Stimulated activated CD4-positive, alpha-beta T cell treated with anti-CD3 and anti-CD28 coated beads, Interleukin-1b, Interleukin-23, amount 100 ng/mL, for 4 hours (primary cell): ENCODE data around the gene INTS7.
"Not testable (repeated sequence)": the region's sequence is repeated elsewhere in the genome, so short reads cannot be mapped to it uniquely, and the experiment has no call there.

Experiments
- DNase-seq, 2 donors: peaks; one replicate each; pipeline ENCODE4 v3.0.0-alpha.2; 2020; ENCODE audit warnings: low read depth in 2 of 2

Gene INTS7

GRCh38 chr1:211978596-211978995 is 56.8 kb downstream of the INTS7 start:
- no peak for DNase-seq

- no peak for DNase-seq
These were observed 60.0 kb downstream of the INTS7 start for GRCh38 chr1:211975152-211975941.

GRCh38 chr1:211973541-211973940 is 61.8 kb downstream of the INTS7 start:
- no peak for DNase-seq

GRCh38 chr1:211968200-211968834 is 67.0 kb downstream of the INTS7 start:
- no peak for DNase-seq

- no peak for DNase-seq
These were observed 67.7 kb downstream of the INTS7 start for GRCh38 chr1:211967704-211968103.

- no peak for DNase-seq
These were observed 70.1 kb downstream of the INTS7 start for GRCh38 chr1:211965108-211965805.

- no peak for DNase-seq
These were observed 75.7 kb downstream of the INTS7 start for GRCh38 chr1:211959680-211960079.

GRCh38 chr1:211959221-211959620 is 76.1 kb downstream of the INTS7 start:
- no peak for DNase-seq

GRCh38 chr1:211954028-211954427 is 81.3 kb downstream of the INTS7 start:
- DNase-seq: not testable (repeated sequence)

- DNase-seq: not testable (repeated sequence)
These were observed 81.8 kb downstream of the INTS7 start for GRCh38 chr1:211953543-211953942.

- no peak for DNase-seq
These were observed 83.1 kb downstream of the INTS7 start for GRCh38 chr1:211952299-211952698.

GRCh38 chr1:211951856-211952255 is 83.5 kb downstream of the INTS7 start:
- DNase-seq: no peak

- DNase-seq: no peak
These were observed 87.0 kb downstream of the INTS7 start for GRCh38 chr1:211948377-211948776.

GRCh38 chr1:211947396-211948295 is 87.7 kb downstream of the INTS7 start:
- DNase-seq: no peak

GRCh38 chr1:211944733-211945500 is 90.4 kb downstream of the INTS7 start:
- no peak for DNase-seq

- DNase-seq: no peak
These were observed 92.8 kb downstream of the INTS7 start for GRCh38 chr1:211942583-211942982.

GRCh38 chr1:211939876-211940468 is 95.4 kb downstream of the INTS7 start:
- peak in 1 of 2 donors; percentile 15 for DNase-seq

- DNase-seq: no peak
These were observed 96.8 kb downstream of the INTS7 start for GRCh38 chr1:211938561-211938997.

GRCh38 chr1:211937422-211937821 is 97.9 kb downstream of the INTS7 start:
- not testable (repeated sequence) for DNase-seq

- DNase-seq: no peak
These were observed 99.8 kb downstream of the INTS7 start for GRCh38 chr1:211935448-211935970.
